Loucy (cell line): ENCODE data around the gene BIN2.

Source experiments
- CTCF ChIP-seq: fragments of 200-600 bp; sonication (generic); conservative IDR thresholded peaks from 2 replicates; pipeline ENCODE4 v1.5.1; 2014; ENCODE audit warnings: mild to moderate bottlenecking, antibody characterized with exemption, low read length
- EZH2phosphoT487 ChIP-seq: fragments of 200-600 bp; IDR thresholded peaks from 2 replicates; pipeline ENCODE4 v1.6.1; 2018; ENCODE audit warnings: antibody characterized with exemption, mild to moderate bottlenecking, moderate library complexity, borderline replicate concordance

GRCh38 chr12:51341251-51342007 lies 17.5 kb upstream of the BIN2 start:
- peak; percentile 100 for TF ChIP-seq CTCF
- no peak for TF ChIP-seq EZH2phosphoT487
